ENCODE results near the gene PCLO.
"Not testable (repeated sequence)": the region's sequence is repeated elsewhere in the genome, so short reads cannot be mapped to it uniquely, and the experiment has no call there.

PCLO gene

DNA sequence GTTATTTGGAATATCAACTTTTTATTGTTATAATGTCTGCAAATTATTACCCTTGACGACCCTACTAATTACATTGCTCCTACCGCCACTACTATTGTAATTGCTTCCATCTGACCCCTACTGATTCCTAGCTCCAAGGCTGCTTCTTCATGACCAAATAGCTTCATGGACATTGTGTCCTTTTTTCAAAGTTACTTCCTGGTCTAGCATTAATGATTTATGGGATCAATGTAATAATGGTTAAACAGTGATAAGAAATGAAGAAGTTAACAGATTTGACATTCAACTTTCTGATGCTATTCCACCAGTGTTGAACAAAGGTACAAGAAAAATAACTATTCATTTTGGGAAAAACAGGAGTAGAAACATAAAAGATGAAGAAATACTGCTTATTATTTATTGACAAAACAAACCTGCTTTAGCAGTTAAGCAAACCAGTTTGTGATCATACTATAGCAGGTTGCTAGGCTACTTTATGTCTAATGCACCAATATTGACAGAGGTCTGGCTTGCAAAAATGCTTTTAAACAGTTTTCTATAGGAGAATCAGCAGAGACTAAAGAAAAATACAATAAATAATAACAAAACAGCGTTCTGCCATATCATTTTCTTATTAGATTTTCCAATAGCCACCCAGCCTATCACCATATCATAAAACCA is 125.8 kb downstream of the PCLO start:
- Histone ChIP-seq H3K36me3 (ENCODE audit: low read depth) (no peaks in the 10 kb centered on the region), H3K4me1 (ENCODE audit: insufficient read depth, poor library complexity, severe bottlenecking) (no peaks in the 10 kb centered on the region), H3K27ac (ENCODE audit: poor library complexity, severe bottlenecking) (no peak overlapping the region), H3K9me3 (ENCODE audit: severe bottlenecking) (no peaks in the 10 kb centered on the region), H3K27me3 (ENCODE audit: insufficient read depth, poor library complexity, severe bottlenecking) (peaks cover 3% of the 10 kb centered on the region), H3K4me3 (ENCODE audit: severe bottlenecking) (no peak overlapping the region)
- DNase-seq (ENCODE audit: low spot score) (no peak), ATAC-seq (ENCODE audit: low read depth) (no peak)
- TF ChIP-seq, protein P1, sequence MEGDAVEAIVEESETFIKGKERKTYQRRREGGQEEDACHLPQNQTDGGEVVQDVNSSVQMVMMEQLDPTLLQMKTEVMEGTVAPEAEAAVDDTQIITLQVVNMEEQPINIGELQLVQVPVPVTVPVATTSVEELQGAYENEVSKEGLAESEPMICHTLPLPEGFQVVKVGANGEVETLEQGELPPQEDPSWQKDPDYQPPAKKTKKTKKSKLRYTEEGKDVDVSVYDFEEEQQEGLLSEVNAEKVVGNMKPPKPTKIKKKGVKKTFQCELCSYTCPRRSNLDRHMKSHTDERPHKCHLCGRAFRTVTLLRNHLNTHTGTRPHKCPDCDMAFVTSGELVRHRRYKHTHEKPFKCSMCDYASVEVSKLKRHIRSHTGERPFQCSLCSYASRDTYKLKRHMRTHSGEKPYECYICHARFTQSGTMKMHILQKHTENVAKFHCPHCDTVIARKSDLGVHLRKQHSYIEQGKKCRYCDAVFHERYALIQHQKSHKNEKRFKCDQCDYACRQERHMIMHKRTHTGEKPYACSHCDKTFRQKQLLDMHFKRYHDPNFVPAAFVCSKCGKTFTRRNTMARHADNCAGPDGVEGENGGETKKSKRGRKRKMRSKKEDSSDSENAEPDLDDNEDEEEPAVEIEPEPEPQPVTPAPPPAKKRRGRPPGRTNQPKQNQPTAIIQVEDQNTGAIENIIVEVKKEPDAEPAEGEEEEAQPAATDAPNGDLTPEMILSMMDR (IDR thresholded peaks at IDR 0.05; ENCODE audit: poor library complexity, severe bottlenecking), result no peak

DNA sequence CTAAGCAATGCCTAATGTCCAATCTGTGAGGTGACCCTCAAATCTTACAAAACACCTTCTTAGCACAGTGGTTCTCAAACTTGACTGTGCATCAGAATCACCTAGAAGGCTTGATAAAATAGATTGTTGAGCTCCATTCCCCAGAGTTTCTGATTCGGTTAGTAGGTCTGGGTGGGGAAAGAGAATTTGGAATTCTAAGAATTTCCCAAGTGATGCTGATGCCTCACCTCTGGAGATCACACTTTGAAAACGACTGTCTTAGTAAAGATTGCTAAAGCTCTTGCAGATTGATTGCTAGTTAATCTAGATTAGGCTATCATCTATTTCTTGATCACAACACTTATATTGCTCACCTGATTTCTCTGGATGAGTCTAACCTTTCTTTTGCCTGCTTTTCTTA is 126.6 kb downstream of the PCLO start:
- ATAC-seq (ENCODE audit: low read depth) (no peak), DNase-seq (ENCODE audit: low spot score) (no peak)
- H3K4me1 ChIP-seq (ENCODE audit: insufficient read depth, poor library complexity, severe bottlenecking), result no peaks in the 10 kb centered on the region
- no peak overlapping the region for H3K4me3 ChIP-seq (ENCODE audit: severe bottlenecking)
- H3K9me3 ChIP-seq (ENCODE audit: severe bottlenecking), result no peaks in the 10 kb centered on the region
- no peak overlapping the region for H3K27ac ChIP-seq (ENCODE audit: poor library complexity, severe bottlenecking)
- peaks cover 3% of the 10 kb centered on the region for H3K27me3 ChIP-seq (ENCODE audit: insufficient read depth, poor library complexity, severe bottlenecking)
- no peaks in the 10 kb centered on the region for H3K36me3 ChIP-seq (ENCODE audit: low read depth)
- TF ChIP-seq, protein P1 (IDR thresholded peaks at IDR 0.05; ENCODE audit: poor library complexity, severe bottlenecking), result no peak

DNA sequence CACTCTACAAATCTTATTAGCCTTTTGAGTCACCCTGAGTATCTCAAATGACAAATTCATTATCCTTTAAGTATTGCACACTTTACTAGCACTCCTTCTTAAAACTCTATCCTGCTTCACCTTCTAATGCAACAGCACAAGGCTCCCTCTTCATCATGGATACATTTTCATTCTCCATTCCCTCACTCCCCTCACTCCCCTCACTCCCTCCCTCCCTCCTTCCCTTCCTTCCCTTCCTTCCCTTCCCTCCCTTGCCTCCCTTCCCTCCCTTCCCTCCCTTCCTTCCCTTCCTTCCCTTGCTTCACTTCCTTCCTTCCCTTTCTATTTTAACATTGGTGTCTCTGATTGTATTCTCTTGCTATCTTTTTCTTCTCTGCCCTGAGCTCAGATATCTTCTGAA is 130.5 kb downstream of the PCLO start:
- TF ChIP-seq, protein P1 (IDR thresholded peaks at IDR 0.05; ENCODE audit: poor library complexity, severe bottlenecking), result no peak
- no peak for DNase-seq (ENCODE audit: low spot score)

DNA sequence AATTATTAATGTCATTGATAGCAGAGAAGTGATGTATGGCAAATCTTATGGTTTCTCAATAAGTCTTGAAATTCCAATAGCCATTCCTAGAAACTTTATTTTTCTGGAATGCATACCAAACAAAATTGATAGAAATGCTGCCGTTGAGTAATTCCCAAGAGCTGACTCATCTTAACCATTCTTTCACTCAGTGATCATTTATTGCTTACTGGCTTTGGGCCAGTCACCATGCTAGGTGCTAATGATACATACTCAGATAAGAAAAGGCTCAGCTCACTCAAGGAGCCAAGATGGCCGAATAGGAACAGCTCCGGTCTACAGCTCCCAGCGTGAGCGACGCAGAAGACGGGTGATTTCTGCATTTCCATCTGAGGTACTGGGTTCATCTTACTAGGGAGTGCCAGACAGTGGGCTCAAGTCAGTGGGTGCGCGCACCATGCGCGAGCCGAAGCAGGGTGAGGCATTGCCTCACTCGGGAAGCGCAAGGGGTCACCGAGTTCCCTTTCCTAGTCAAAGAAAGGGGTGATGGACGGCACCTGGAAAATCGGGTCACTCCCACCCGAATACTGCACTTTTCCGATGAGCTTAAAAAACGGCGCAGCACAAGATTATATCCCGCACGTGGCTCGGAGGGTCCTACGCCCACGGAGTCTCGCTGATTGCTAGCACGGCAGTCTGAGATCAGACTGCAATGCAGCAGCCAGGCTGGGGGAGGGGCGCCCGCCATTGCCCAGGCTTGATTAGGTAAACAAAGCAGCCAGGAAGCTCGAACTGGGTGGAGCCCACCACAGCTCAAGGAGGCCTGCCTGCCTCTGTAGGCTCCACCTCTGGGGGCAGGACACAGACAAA is 138.6 kb downstream of the PCLO start:
- ATAC-seq (ENCODE audit: low read depth), result peak; percentile 79
- H3K9me3 ChIP-seq (ENCODE audit: severe bottlenecking); H3K36me3 ChIP-seq (ENCODE audit: low read depth); H3K27me3 ChIP-seq (ENCODE audit: insufficient read depth, poor library complexity, severe bottlenecking); H3K4me1 ChIP-seq (ENCODE audit: insufficient read depth, poor library complexity, severe bottlenecking); H3K4me3 ChIP-seq (ENCODE audit: severe bottlenecking); H3K27ac ChIP-seq (ENCODE audit: poor library complexity, severe bottlenecking): not testable (repeated sequence)
- DNase-seq (ENCODE audit: low spot score), result peak; percentile 37

More for the DNA sequence above, 130.5 kb downstream of the PCLO start:
- H3K27me3 ChIP-seq (ENCODE audit: insufficient read depth, poor library complexity, severe bottlenecking), result peaks cover 3% of the 10 kb centered on the region
- no peaks in the 10 kb centered on the region for H3K9me3 ChIP-seq (ENCODE audit: severe bottlenecking)
- H3K36me3 ChIP-seq (ENCODE audit: low read depth), result no peaks in the 10 kb centered on the region
- no peak overlapping the region for H3K27ac ChIP-seq (ENCODE audit: poor library complexity, severe bottlenecking)
- ATAC-seq (ENCODE audit: low read depth), result no peak
- no peak overlapping the region for H3K4me3 ChIP-seq (ENCODE audit: severe bottlenecking)
- no peaks in the 10 kb centered on the region for H3K4me1 ChIP-seq (ENCODE audit: insufficient read depth, poor library complexity, severe bottlenecking)

DNA sequence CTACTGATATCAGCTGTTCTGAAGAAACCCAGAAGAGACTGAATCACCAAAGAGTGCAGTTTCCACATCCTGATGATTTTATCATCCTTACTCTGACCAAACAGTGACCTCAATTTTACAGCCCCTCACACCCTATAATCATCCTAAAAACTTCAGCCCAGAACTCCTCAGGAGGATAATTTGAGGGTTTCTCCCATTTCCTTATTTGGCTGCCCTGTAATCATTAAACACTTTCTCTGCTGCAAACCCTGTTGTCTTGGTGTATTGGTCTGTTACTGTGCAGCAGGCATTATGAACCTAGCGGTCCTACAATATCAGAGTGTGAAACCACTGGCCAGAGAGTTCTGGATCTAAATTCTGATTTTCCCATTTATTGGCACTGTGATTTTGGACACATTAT is 141.7 kb downstream of the PCLO start:
- H3K4me1 ChIP-seq (ENCODE audit: insufficient read depth, poor library complexity, severe bottlenecking), result peaks cover 7% of the 10 kb centered on the region
- TF ChIP-seq, protein P1 (IDR thresholded peaks at IDR 0.05; ENCODE audit: poor library complexity, severe bottlenecking), result no peak
- no peaks in the 10 kb centered on the region for H3K9me3 ChIP-seq (ENCODE audit: severe bottlenecking)
- H3K27ac ChIP-seq (ENCODE audit: poor library complexity, severe bottlenecking), result no peak overlapping the region
- no peak for ATAC-seq (ENCODE audit: low read depth)
- H3K4me3 ChIP-seq (ENCODE audit: severe bottlenecking), result no peak overlapping the region
- H3K27me3 ChIP-seq (ENCODE audit: insufficient read depth, poor library complexity, severe bottlenecking), result no peaks in the 10 kb centered on the region
- no peaks in the 10 kb centered on the region for H3K36me3 ChIP-seq (ENCODE audit: low read depth)
- no peak for DNase-seq (ENCODE audit: low spot score)

All from RWPE2 (cell line).